Esophagus muscularis mucosa (tissue), 4 donors: ENCODE results near the gene BCR.
"Not testable (repeated sequence)": the region's sequence is repeated elsewhere in the genome, so short reads cannot be mapped to it uniquely, and the experiment has no call there.

Experiments
- CTCF ChIP-seq, 3 experiments: fragments of 200-600 bp in 2 of 3; fragments of 450-650 bp in 1 of 3; sonication (generic) in 2 of 3; IDR thresholded peaks; one replicate each; pipeline ENCODE4 v1.5.1; 2017 to 2019; ENCODE audit warnings: antibody characterized with exemption in 3 of 3, mild to moderate bottlenecking in 2 of 3, moderate library complexity in 1 of 3
- EP300 ChIP-seq: sonication (generic); formaldehyde crosslinking; IDR thresholded peaks from one replicate; pipeline ENCODE4 v1.6.1; 2017; ENCODE audit warnings: antibody characterized with exemption
- POLR2AphosphoS5 ChIP-seq, 2 donors: sonication (generic); formaldehyde crosslinking; IDR thresholded peaks; one replicate each; pipeline ENCODE4 v1.6.1; 2017; ENCODE audit warnings: antibody characterized with exemption in 2 of 2

GRCh38 chr22:23310443-23311097 is 130.3 kb downstream of the BCR start:
- peak in 1 of 2 donors; percentile 29 for TF ChIP-seq POLR2AphosphoS5 (IDR thresholded peaks at IDR 0.05)
- TF ChIP-seq CTCF (IDR thresholded peaks at IDR 0.05); EP300: not testable (repeated sequence)
